ENCODE results near the gene MACROD1.

Gene MACROD1

GRCh38 chr11:64028398-64029115, 137.4 kb downstream of the MACROD1 start:
- Histone ChIP-seq H2BK120ac (ENCODE audit: insufficient read depth, low read length, poor library complexity) (no peak overlapping the region), H3K4ac (ENCODE audit: low read depth, low read length) (no peak overlapping the region), H3K4me2 (ENCODE audit: low read length) (peak overlapping the region; percentile 1), H3K36me3 (ENCODE audit: control insufficient read depth in 1 of 2, insufficient read depth in 2 of 2, low read length in 2 of 2) (no peaks in the 10 kb centered on the region), H2AK5ac (ENCODE audit: low read length) (no peak overlapping the region), H4K91ac (ENCODE audit: low read depth, low read length) (no peak overlapping the region), H3K79me1 (ENCODE audit: low read length) (no peaks in the 10 kb centered on the region), H2AFZ (ENCODE audit: insufficient read depth, low read length, poor library complexity) (no peak overlapping the region), H3K9ac (ENCODE audit: low read length) (no peak overlapping the region), H3K4me1 (ENCODE audit: control insufficient read depth in 1 of 2, insufficient read depth in 2 of 2, low read length in 2 of 2) (peaks cover 0 to 2% of the 10 kb centered on the region in 2 experiments), H2BK12ac (ENCODE audit: low read length) (no peak overlapping the region), H3K14ac (ENCODE audit: low read length) (no peak overlapping the region), H4K8ac (ENCODE audit: low read depth, low read length) (no peak overlapping the region), H3K79me2 (ENCODE audit: control insufficient read depth, insufficient read depth, low read length, poor library complexity) (no peaks in the 10 kb centered on the region), H3K27me3 (ENCODE audit: insufficient read depth, low read length) (peaks cover 3% of the 10 kb centered on the region), H3K23ac (ENCODE audit: low read length) (no peak overlapping the region), H2BK5ac (ENCODE audit: low read depth, low read length, poor library complexity) (no peak overlapping the region), H3K18ac (ENCODE audit: low read length) (no peak overlapping the region), H4K12ac (ENCODE audit: low read depth, low read length) (no peak overlapping the region), H3K27ac (ENCODE audit: low read depth, low read length) (no peak overlapping the region), H3K4me3 (ENCODE audit: low read depth, low read length) (no peak overlapping the region), H3K9me3 (ENCODE audit: insufficient read depth, low read depth, low read length) (no peaks in the 10 kb centered on the region)
- WGBS (ENCODE audit: extremely low coverage, insufficient coverage, insufficient read length): no CpG with 5 or more reads among the region's 22 CpGs
- DNase-seq: peak in 1 of 2 donors; percentile 4

- H4K12ac ChIP-seq (ENCODE audit: low read depth, low read length): no peak overlapping the region
- H3K14ac ChIP-seq (ENCODE audit: low read length): no peak overlapping the region
- no peaks in the 10 kb centered on the region for H3K27me3 ChIP-seq (ENCODE audit: insufficient read depth, low read length)
- no peak overlapping the region for H3K18ac ChIP-seq (ENCODE audit: low read length)
- H3K79me1 ChIP-seq (ENCODE audit: low read length): no peaks in the 10 kb centered on the region
- H4K91ac ChIP-seq (ENCODE audit: low read depth, low read length): no peak overlapping the region
- no peak overlapping the region for H3K4me3 ChIP-seq (ENCODE audit: low read depth, low read length)
- no peak overlapping the region for H2AFZ ChIP-seq (ENCODE audit: insufficient read depth, low read length, poor library complexity)
- H2BK120ac ChIP-seq (ENCODE audit: insufficient read depth, low read length, poor library complexity): no peak overlapping the region
- H2BK5ac ChIP-seq (ENCODE audit: low read depth, low read length, poor library complexity): no peak overlapping the region
- H3K79me2 ChIP-seq (ENCODE audit: control insufficient read depth, insufficient read depth, low read length, poor library complexity): no peaks in the 10 kb centered on the region
- WGBS (ENCODE audit: extremely low coverage, insufficient coverage, insufficient read length): no CpG with 5 or more reads among the region's 20 CpGs
- no peak overlapping the region for H3K23ac ChIP-seq (ENCODE audit: low read length)
- no peak overlapping the region for H3K4ac ChIP-seq (ENCODE audit: low read depth, low read length)
- H3K36me3 ChIP-seq (ENCODE audit: control insufficient read depth in 1 of 2, insufficient read depth in 2 of 2, low read length in 2 of 2): no peaks in the 10 kb centered on the region
- peaks cover 0 to 2% of the 10 kb centered on the region in 2 experiments for H3K4me1 ChIP-seq (ENCODE audit: control insufficient read depth in 1 of 2, insufficient read depth in 2 of 2, low read length in 2 of 2)
- no peaks in the 10 kb centered on the region for H3K9me3 ChIP-seq (ENCODE audit: insufficient read depth, low read depth, low read length)
- no peak for DNase-seq
- H3K9ac ChIP-seq (ENCODE audit: low read length): no peak overlapping the region
- H4K8ac ChIP-seq (ENCODE audit: low read depth, low read length): no peak overlapping the region
- no peak overlapping the region for H2BK12ac ChIP-seq (ENCODE audit: low read length)
- peak overlapping the region; percentile 1 for H3K4me2 ChIP-seq (ENCODE audit: low read length)
- H3K27ac ChIP-seq (ENCODE audit: low read depth, low read length): no peak overlapping the region
- H2AK5ac ChIP-seq (ENCODE audit: low read length): no peak overlapping the region
Observed at GRCh38 chr11:64027651-64028397, 138.1 kb downstream of the MACROD1 start.

- H4K12ac ChIP-seq (ENCODE audit: low read depth, low read length): no peak overlapping the region
- DNase-seq: no peak
- H4K91ac ChIP-seq (ENCODE audit: low read depth, low read length): no peak overlapping the region
- no peak overlapping the region for H2AFZ ChIP-seq (ENCODE audit: insufficient read depth, low read length, poor library complexity)
- H4K8ac ChIP-seq (ENCODE audit: low read depth, low read length): no peak overlapping the region
- no peaks in the 10 kb centered on the region for H3K79me1 ChIP-seq (ENCODE audit: low read length)
- no peak overlapping the region for H3K18ac ChIP-seq (ENCODE audit: low read length)
- H3K4me2 ChIP-seq (ENCODE audit: low read length): no peak overlapping the region
- no peak overlapping the region for H3K4me3 ChIP-seq (ENCODE audit: low read depth, low read length)
- H2AK5ac ChIP-seq (ENCODE audit: low read length): no peak overlapping the region
- no CpG with 5 or more reads among the region's 7 CpGs for WGBS (ENCODE audit: extremely low coverage, insufficient coverage, insufficient read length)
- no peaks in the 10 kb centered on the region for H3K9me3 ChIP-seq (ENCODE audit: insufficient read depth, low read depth, low read length)
- no peaks in the 10 kb centered on the region for H3K27me3 ChIP-seq (ENCODE audit: insufficient read depth, low read length)
- H3K4ac ChIP-seq (ENCODE audit: low read depth, low read length): no peak overlapping the region
- H2BK5ac ChIP-seq (ENCODE audit: low read depth, low read length, poor library complexity): no peak overlapping the region
- no peak overlapping the region for H3K9ac ChIP-seq (ENCODE audit: low read length)
- H3K23ac ChIP-seq (ENCODE audit: low read length): no peak overlapping the region
- no peak overlapping the region for H3K14ac ChIP-seq (ENCODE audit: low read length)
- no peaks in the 10 kb centered on the region for H3K36me3 ChIP-seq (ENCODE audit: control insufficient read depth in 1 of 2, insufficient read depth in 2 of 2, low read length in 2 of 2)
- H2BK12ac ChIP-seq (ENCODE audit: low read length): no peak overlapping the region
- no peak overlapping the region for H2BK120ac ChIP-seq (ENCODE audit: insufficient read depth, low read length, poor library complexity)
- H3K4me1 ChIP-seq (ENCODE audit: control insufficient read depth in 1 of 2, insufficient read depth in 2 of 2, low read length in 2 of 2): peaks cover 0 to 2% of the 10 kb centered on the region in 2 experiments
- H3K27ac ChIP-seq (ENCODE audit: low read depth, low read length): no peak overlapping the region
- H3K79me2 ChIP-seq (ENCODE audit: control insufficient read depth, insufficient read depth, low read length, poor library complexity): no peaks in the 10 kb centered on the region
Observed at GRCh38 chr11:64026575-64027205, 139.2 kb downstream of the MACROD1 start.

- Histone ChIP-seq H3K23ac (ENCODE audit: low read length) (no peak overlapping the region), H4K8ac (ENCODE audit: low read depth, low read length) (no peak overlapping the region), H4K12ac (ENCODE audit: low read depth, low read length) (no peak overlapping the region), H3K79me2 (ENCODE audit: control insufficient read depth, insufficient read depth, low read length, poor library complexity) (no peaks in the 10 kb centered on the region), H3K4me2 (ENCODE audit: low read length) (no peak overlapping the region), H3K14ac (ENCODE audit: low read length) (no peak overlapping the region), H2AFZ (ENCODE audit: insufficient read depth, low read length, poor library complexity) (no peak overlapping the region), H3K4ac (ENCODE audit: low read depth, low read length) (no peak overlapping the region), H3K27me3 (ENCODE audit: insufficient read depth, low read length) (no peaks in the 10 kb centered on the region), H3K9me3 (ENCODE audit: insufficient read depth, low read depth, low read length) (no peaks in the 10 kb centered on the region), H3K9ac (ENCODE audit: low read length) (no peak overlapping the region), H3K18ac (ENCODE audit: low read length) (no peak overlapping the region), H3K27ac (ENCODE audit: low read depth, low read length) (no peak overlapping the region), H4K91ac (ENCODE audit: low read depth, low read length) (no peak overlapping the region), H3K4me3 (ENCODE audit: low read depth, low read length) (no peak overlapping the region), H3K4me1 (ENCODE audit: control insufficient read depth in 1 of 2, insufficient read depth in 2 of 2, low read length in 2 of 2) (peaks cover 0 to 2% of the 10 kb centered on the region in 2 experiments), H2BK12ac (ENCODE audit: low read length) (no peak overlapping the region), H2AK5ac (ENCODE audit: low read length) (no peak overlapping the region), H2BK120ac (ENCODE audit: insufficient read depth, low read length, poor library complexity) (no peak overlapping the region), H3K36me3 (ENCODE audit: control insufficient read depth in 1 of 2, insufficient read depth in 2 of 2, low read length in 2 of 2) (no peaks in the 10 kb centered on the region), H2BK5ac (ENCODE audit: low read depth, low read length, poor library complexity) (no peak overlapping the region), H3K79me1 (ENCODE audit: low read length) (no peaks in the 10 kb centered on the region)
- no CpG with 5 or more reads among the region's 4 CpGs for WGBS (ENCODE audit: extremely low coverage, insufficient coverage, insufficient read length)
- DNase-seq: no peak
Observed at GRCh38 chr11:64025205-64025604, 140.7 kb downstream of the MACROD1 start.

Data from trophoblast cell (in vitro differentiated cells and primary cell).